Fibroblast of peridontal ligament (primary cell): ENCODE data around the gene NEAT1.

ENCODE experiments used
- DNase-seq: peaks from one replicate; pipeline ENCODE4 v3.0.0-alpha.2; 2010; ENCODE audit errors: extremely low read depth

The NEAT1 gene

GRCh38 chr11:65421794-65422632 is 585 bp upstream of the NEAT1 start:
- peak; percentile 96 for DNase-seq

- DNase-seq, result peak; percentile 60
Measured at GRCh38 chr11:65423516-65424204, 1.1 kb downstream of the NEAT1 start.

GRCh38 chr11:65424205-65425104 is 1.9 kb downstream of the NEAT1 start:
- peak; percentile 72 for DNase-seq

- peak; percentile 84 for DNase-seq
Measured at GRCh38 chr11:65425105-65425970, 2.7 kb downstream of the NEAT1 start.

- DNase-seq, result peak; percentile 86
Measured at GRCh38 chr11:65425971-65426838, 3.6 kb downstream of the NEAT1 start.

GRCh38 chr11:65426839-65427690 is 4.5 kb downstream of the NEAT1 start:
- peak; percentile 81 for DNase-seq

- DNase-seq, result peak; percentile 84
Measured at GRCh38 chr11:65427691-65428577, 5.3 kb downstream of the NEAT1 start.

- peak; percentile 86 for DNase-seq
Measured at GRCh38 chr11:65428578-65429067, 6.0 kb downstream of the NEAT1 start.

- no peak for DNase-seq
Measured at GRCh38 chr11:65429068-65429681, 6.6 kb downstream of the NEAT1 start.

- DNase-seq, result peak; percentile 91
Measured at GRCh38 chr11:65429724-65430405, 7.3 kb downstream of the NEAT1 start.

- DNase-seq, result peak; percentile 86
Measured at GRCh38 chr11:65430406-65431217, 8.0 kb downstream of the NEAT1 start.

GRCh38 chr11:65431451-65432099 is 9.0 kb downstream of the NEAT1 start:
- peak; percentile 73 for DNase-seq

GRCh38 chr11:65432100-65432650 is 9.6 kb downstream of the NEAT1 start:
- DNase-seq, result peak; percentile 59

- DNase-seq, result peak; percentile 73
Measured at GRCh38 chr11:65432686-65433582, 10.3 kb downstream of the NEAT1 start.
